Stomach (tissue), 9 donors: ENCODE data around the gene DDR1. TPM values are rescaled to one million over a fixed set of nuclear protein-coding genes. Genes with fewer than 3 reads are reported as not detected.

Experiments
- DNase-seq, 2 donors: peaks; one replicate each; pipeline versions ENCODE4 v3.0.0 to v3.0.0-alpha.2; 2013 to 2019
- H3K27ac ChIP-seq, 5 donors: fragments of 200-600 bp in 4 of 5; sonication (generic) in 4 of 5; one replicate each; pipeline ENCODE4 v1.5.1; 2013 to 2019; ENCODE audit warnings: mild to moderate bottlenecking in 1 of 5, moderate library complexity in 1 of 5
- H3K27me3 ChIP-seq, 3 donors: fragments of 200-600 bp; sonication (generic); one replicate each; pipeline ENCODE4 v1.5.1; 2017 to 2019; ENCODE audit warnings: mixed run types in 1 of 3
- H3K36me3 ChIP-seq, 4 donors: fragments of 200-600 bp; sonication (generic); 1 replicate in 3 of 4; 2 replicates in 1 of 4; pipeline ENCODE4 v1.5.1; 2016 to 2019
- H3K4me1 ChIP-seq, 4 donors: fragments of 200-600 bp; sonication (generic); one replicate each; pipeline ENCODE4 v1.5.1; 2016 to 2019
- H3K4me3 ChIP-seq, 4 donors: fragments of 200-600 bp; sonication (generic) in 3 of 4; one replicate each; pipeline ENCODE4 v1.5.1; 2016 to 2019; ENCODE audit warnings: mild to moderate bottlenecking in 1 of 4
- H3K9me3 ChIP-seq, 4 donors: fragments of 200-600 bp; sonication (generic); one replicate each; pipeline ENCODE4 v1.5.1; 2016 to 2019
- CTCF ChIP-seq, 7 experiments: fragments of 450-650 bp in 4 of 7; fragments of 200-600 bp in 3 of 7; sonication (generic) in 3 of 7; IDR thresholded peaks; one replicate each; pipeline ENCODE4 v1.5.1; 2016 to 2019; ENCODE audit warnings: antibody characterized with exemption in 7 of 7, control low read depth in 2 of 7, mild to moderate bottlenecking in 1 of 7
- EP300 ChIP-seq: sonication (generic); formaldehyde crosslinking; IDR thresholded peaks from one replicate; pipeline ENCODE4 v1.6.1; 2017; ENCODE audit warnings: antibody characterized with exemption
- POLR2A ChIP-seq, 4 donors: fragments of 450-650 bp; IDR thresholded peaks; one replicate each; pipeline ENCODE4 v1.6.1; 2016; ENCODE audit warnings: antibody characterized with exemption in 4 of 4, control low read depth in 2 of 4, mild to moderate bottlenecking in 1 of 4, moderate library complexity in 1 of 4
- POLR2AphosphoS5 ChIP-seq, 3 donors: sonication (generic); formaldehyde crosslinking; IDR thresholded peaks; one replicate each; pipeline ENCODE4 v1.6.1; 2016; ENCODE audit warnings: antibody characterized with exemption in 3 of 3
- WGBS, 5 donors: extraction: QIAGEN DNeasy Blood & Tissue Kit in 3 of 5; methylation state at CpG; one replicate each; pipeline versions ENCODE4 v1.1.5 to v1.1.7; 2013 to 2018; 5-methylcytosine and 5-hydroxymethylcytosine counted together
- intact Hi-C: fragments of 100-400 bp; cut with DNase I; formaldehyde crosslinking; loops from one replicate; pipeline ENCODE4 v1.15.1; 2023; ENCODE audit warnings: low total_unique reads
- polyA plus RNA-seq, 3 donors: library from polyadenylated mRNA; stranded (reverse); fragments of 200-250 nt; gene quantifications; one replicate each; pipeline ENCODE4 v1.2.3, GENCODE V29; 2013
- total RNA-seq, 5 donors: library from RNA; depleted of rRNA; stranded (reverse); fragments of >200 nt; gene quantifications; one replicate each; pipeline versions ENCODE4 v1.1.0 to v1.2.3, GENCODE V29; 2014 to 2016
- donor health status: healthy with polysubstance abuse.
- donor health status: Bipolar disorder and iron deficiency.
- donor health status: healthy.

The DDR1 gene
- total and polyA plus RNA-seq, 8 donors: 17.6 to 144 (median 82.4) TPM

GRCh38 chr6:30939473-30939872 lies 55.2 kb downstream of the DDR1 start:
- peak; percentile 52 to 71 for DNase-seq
- H3K27me3 ChIP-seq: peaks cover 0 to 35% (median 0%) of the 10 kb centered on the region in 3 donors
- intact Hi-C loops: no loop called here
- TF ChIP-seq CTCF (IDR thresholded peaks at IDR 0.05): no peak
- TF ChIP-seq POLR2AphosphoS5 (IDR thresholded peaks at IDR 0.05): peak in 2 of 3 donors; percentile 22 to 58
- peaks cover 6 to 35% (median 30%) of the 10 kb centered on the region in 4 donors for H3K4me1 ChIP-seq
- H3K27ac ChIP-seq: peak overlapping the region; percentile 20 to 73 (median 46)
- no peak overlapping the region for H3K4me3 ChIP-seq
- H3K9me3 ChIP-seq: no peaks in the 10 kb centered on the region
- no peaks in the 10 kb centered on the region for H3K36me3 ChIP-seq
- WGBS, 5 donors: 36 to 52% (median 48%) methylated on average over 3 of the region's 3 CpGs

GRCh38 chr6:30940361-30940986 lies 56.2 kb downstream of the DDR1 start, which contains the start of gene MUCL3:
Gene MUCL3, plus strand, starts transcription at chr6:30940973. Its CDS starts 27 bp downstream, at chr6:30941000.
- peak; percentile 62 to 75 for DNase-seq
- intact Hi-C loops: no loop called here

GRCh38 chr6:30942338-30943060 lies 58.2 kb downstream of the DDR1 start:
- Histone ChIP-seq H3K4me3 (peak overlapping the region in 3 of 4 donors; percentile 16 to 23 (median 20)), H3K36me3 (no peaks in the 10 kb centered on the region), H3K4me1 (peaks cover 6 to 35% (median 30%) of the 10 kb centered on the region in 4 donors), H3K27ac (peak overlapping the region; percentile 18 to 73 (median 34)), H3K27me3 (peaks cover 0 to 42% (median 0%) of the 10 kb centered on the region in 3 donors), H3K9me3 (no peaks in the 10 kb centered on the region)
- DNase-seq: peak; percentile 89
- 5 to 18% (median 15%) methylated on average over 14 to 15 of the region's 15 CpGs for WGBS, 5 donors
- TF ChIP-seq CTCF (IDR thresholded peaks at IDR 0.05) (peak in 5 of 7 experiments; percentile 6 to 73 (median 54)), POLR2A (IDR thresholded peaks at IDR 0.05) (no peak), POLR2AphosphoS5 (IDR thresholded peaks at IDR 0.05) (peak; percentile 10 to 53 (median 47)), EP300 (no peak)
- intact Hi-C loops: no loop called here

More at GRCh38 chr6:30940361-30940986, 56.2 kb downstream of the DDR1 start, which contains the start of gene MUCL3:
- peak within 1 kb of the TSS; percentile 35 to 73 (median 53) for H3K27ac ChIP-seq
- peak within 1 kb of the TSS in 3 of 4 donors; percentile 15 to 23 (median 16) for H3K4me3 ChIP-seq
- no peak for TF ChIP-seq POLR2A (IDR thresholded peaks at IDR 0.05)
- peak in 1 of 3 donors; percentile 37 for TF ChIP-seq POLR2AphosphoS5 (IDR thresholded peaks at IDR 0.05)
- peaks cover 0 to 42% (median 0%) of the 10 kb centered on the region in 3 donors for H3K27me3 ChIP-seq
- H3K4me1 ChIP-seq: peaks cover 6 to 35% (median 30%) of the 10 kb centered on the region in 4 donors
- no peaks in the 10 kb centered on the region for H3K9me3 ChIP-seq
- 33 to 56% (median 41%) methylated on average over 16 of the region's 16 CpGs for WGBS, 5 donors
- H3K36me3 ChIP-seq: no peaks in the 10 kb centered on the region

- DNase-seq: no peak
- Histone ChIP-seq H3K27ac (no peak overlapping the region), H3K4me3 (no peak overlapping the region), H3K27me3 (peaks cover 0 to 31% (median 0%) of the 10 kb centered on the region in 3 donors), H3K36me3 (peaks cover 0 to 4% (median 0%) of the 10 kb centered on the region in 4 donors), H3K9me3 (no peaks in the 10 kb centered on the region), H3K4me1 (peaks cover 6 to 34% (median 30%) of the 10 kb centered on the region in 4 donors)
- TF ChIP-seq CTCF (IDR thresholded peaks at IDR 0.05): no peak
- TF ChIP-seq POLR2A (IDR thresholded peaks at IDR 0.05): no peak
- no peak for TF ChIP-seq EP300
- 85 to 98% (median 96%) methylated on average over 4 of the region's 4 CpGs for WGBS, 5 donors
- intact Hi-C loops: no loop called here
Measured at GRCh38 chr6:30944051-30944450, 59.7 kb downstream of the DDR1 start.
